ENCODE results near the gene FBXL7.

DNA sequence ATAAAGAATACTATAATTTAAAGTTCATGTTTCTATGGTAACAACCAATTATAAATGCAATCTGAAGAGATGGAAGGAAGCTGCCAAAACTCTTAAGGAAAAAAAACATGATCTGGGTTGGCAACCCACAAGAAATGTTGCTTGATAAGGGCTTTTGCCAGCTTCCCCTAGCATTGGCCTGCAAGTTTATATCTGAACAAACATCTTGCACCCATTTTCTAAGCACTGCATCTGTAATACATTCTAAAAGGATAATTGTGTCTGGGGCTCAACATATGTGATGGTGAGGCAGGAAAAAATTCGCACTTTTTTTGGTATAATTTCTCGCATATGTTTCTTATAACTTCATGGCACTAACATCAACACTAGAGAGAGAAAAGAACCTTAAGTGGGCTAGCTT, 276.4 kb downstream of the FBXL7 start:
- no peak for TF ChIP-seq EZH2 (IDR thresholded peaks at IDR 0.05; ENCODE audit: borderline replicate concordance, low read length)
- TF ChIP-seq, protein P1, sequence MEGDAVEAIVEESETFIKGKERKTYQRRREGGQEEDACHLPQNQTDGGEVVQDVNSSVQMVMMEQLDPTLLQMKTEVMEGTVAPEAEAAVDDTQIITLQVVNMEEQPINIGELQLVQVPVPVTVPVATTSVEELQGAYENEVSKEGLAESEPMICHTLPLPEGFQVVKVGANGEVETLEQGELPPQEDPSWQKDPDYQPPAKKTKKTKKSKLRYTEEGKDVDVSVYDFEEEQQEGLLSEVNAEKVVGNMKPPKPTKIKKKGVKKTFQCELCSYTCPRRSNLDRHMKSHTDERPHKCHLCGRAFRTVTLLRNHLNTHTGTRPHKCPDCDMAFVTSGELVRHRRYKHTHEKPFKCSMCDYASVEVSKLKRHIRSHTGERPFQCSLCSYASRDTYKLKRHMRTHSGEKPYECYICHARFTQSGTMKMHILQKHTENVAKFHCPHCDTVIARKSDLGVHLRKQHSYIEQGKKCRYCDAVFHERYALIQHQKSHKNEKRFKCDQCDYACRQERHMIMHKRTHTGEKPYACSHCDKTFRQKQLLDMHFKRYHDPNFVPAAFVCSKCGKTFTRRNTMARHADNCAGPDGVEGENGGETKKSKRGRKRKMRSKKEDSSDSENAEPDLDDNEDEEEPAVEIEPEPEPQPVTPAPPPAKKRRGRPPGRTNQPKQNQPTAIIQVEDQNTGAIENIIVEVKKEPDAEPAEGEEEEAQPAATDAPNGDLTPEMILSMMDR (IDR thresholded peaks at IDR 0.05; ENCODE audit: low read length) = no peak
